ENCODE data around the gene ACBD7.

Gene ACBD7

GRCh38 chr10:15084502-15084922 lies 4.1 kb downstream of the ACBD7 start:
- no peak for DNase-seq

GRCh38 chr10:15083674-15084501 lies 4.7 kb downstream of the ACBD7 start:
- DNase-seq: no peak

- no peak for DNase-seq
These were observed 13.2 kb downstream of the ACBD7 start for GRCh38 chr10:15075421-15075820.

- DNase-seq: no peak
These were observed 16.2 kb downstream of the ACBD7 start for GRCh38 chr10:15072358-15072757.

GRCh38 chr10:15069230-15069629 lies 19.3 kb downstream of the ACBD7 start:
- DNase-seq: no peak

GRCh38 chr10:15068802-15069201 lies 19.8 kb downstream of the ACBD7 start:
- DNase-seq: no peak

GRCh38 chr10:15067154-15067553 lies 21.4 kb downstream of the ACBD7 start:
- DNase-seq: no peak

GRCh38 chr10:15060638-15061037 lies 27.9 kb downstream of the ACBD7 start:
- no peak for DNase-seq

GRCh38 chr10:15059914-15060313 lies 28.7 kb downstream of the ACBD7 start:
- DNase-seq: no peak

- DNase-seq: no peak
These were observed 29.9 kb downstream of the ACBD7 start for GRCh38 chr10:15058689-15059088.

GRCh38 chr10:15053061-15053460 lies 35.5 kb downstream of the ACBD7 start:
- no peak for DNase-seq

- no peak for DNase-seq
These were observed 36.5 kb downstream of the ACBD7 start for GRCh38 chr10:15052121-15052520.

GRCh38 chr10:15049533-15049932 lies 39.0 kb downstream of the ACBD7 start:
- DNase-seq: no peak

GRCh38 chr10:15046626-15047025 lies 42.0 kb downstream of the ACBD7 start:
- no peak for DNase-seq

- no peak for DNase-seq
These were observed 43.2 kb downstream of the ACBD7 start for GRCh38 chr10:15045380-15045779.

- no peak for DNase-seq
These were observed 44.9 kb downstream of the ACBD7 start, which contains the start of gene OLAH for GRCh38 chr10:15043674-15044073. Gene OLAH (plus strand): TSS chr10:15043943. CDS start chr10:15047289, 3,346 bp downstream.

- DNase-seq: no peak
These were observed 50.2 kb downstream of the ACBD7 start for GRCh38 chr10:15038416-15038815.

GRCh38 chr10:15037691-15038090 lies 50.9 kb downstream of the ACBD7 start:
- no peak for DNase-seq

GRCh38 chr10:15035385-15036301 lies 52.9 kb downstream of the ACBD7 start:
- no peak for DNase-seq

- DNase-seq: no peak
These were observed 60.8 kb downstream of the ACBD7 start for GRCh38 chr10:15027741-15028140.

All from NCI-H1694 treated with DMSO at 0.1 percent for 48 hours (cell line).